GOT3 (cell line): ENCODE results near the gene SH3TC1.

ENCODE experiments used
- DNase-seq: peaks from one replicate; lab custom pipeline; 2025; ENCODE audit warnings: mixed read lengths; lab: John Stamatoyannopoulos, UW

SH3TC1 gene

DNA sequence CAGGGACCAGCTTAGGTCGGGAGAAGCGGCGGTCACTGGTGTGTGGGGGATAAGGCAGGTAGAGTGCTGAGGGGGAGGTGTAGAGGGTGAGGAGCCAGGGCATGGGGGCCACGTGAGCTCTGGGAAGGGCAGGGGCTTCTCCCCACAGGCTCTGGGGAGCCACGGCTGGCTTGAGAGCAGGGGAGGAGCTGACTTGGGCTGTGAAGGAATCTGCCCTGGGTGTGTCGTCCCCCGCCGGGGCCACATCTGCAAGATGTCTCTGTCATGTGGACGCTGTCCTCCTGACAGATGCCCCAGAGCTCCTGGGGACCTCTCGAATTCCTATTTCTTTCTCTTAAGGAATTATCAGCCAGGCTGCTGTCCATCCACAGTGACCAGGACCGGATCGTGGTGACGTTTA is 15.0 kb downstream of the SH3TC1 start:
- DNase-seq = no peak

DNA sequence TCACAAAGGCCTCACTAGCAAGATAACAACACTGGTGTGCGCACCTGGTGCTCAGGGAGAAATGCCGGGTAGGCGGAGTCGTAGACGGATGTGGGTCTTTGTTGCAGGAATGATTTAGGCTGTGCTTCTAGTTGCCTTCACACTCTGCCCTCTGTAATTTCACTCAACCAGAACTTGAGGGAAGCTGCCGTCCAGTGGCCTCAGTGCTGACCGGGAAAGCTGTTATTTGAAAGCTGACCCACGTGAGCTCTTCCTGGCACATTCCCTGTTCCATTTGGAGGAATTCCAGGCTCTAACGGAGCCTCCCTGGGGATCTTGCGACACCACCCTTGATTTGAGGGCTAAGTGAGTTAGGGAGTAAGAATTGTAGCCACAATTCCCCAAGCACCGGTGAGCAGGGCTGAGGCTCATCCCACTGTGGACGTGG is 15.9 kb downstream of the SH3TC1 start:
- no peak for DNase-seq

DNA sequence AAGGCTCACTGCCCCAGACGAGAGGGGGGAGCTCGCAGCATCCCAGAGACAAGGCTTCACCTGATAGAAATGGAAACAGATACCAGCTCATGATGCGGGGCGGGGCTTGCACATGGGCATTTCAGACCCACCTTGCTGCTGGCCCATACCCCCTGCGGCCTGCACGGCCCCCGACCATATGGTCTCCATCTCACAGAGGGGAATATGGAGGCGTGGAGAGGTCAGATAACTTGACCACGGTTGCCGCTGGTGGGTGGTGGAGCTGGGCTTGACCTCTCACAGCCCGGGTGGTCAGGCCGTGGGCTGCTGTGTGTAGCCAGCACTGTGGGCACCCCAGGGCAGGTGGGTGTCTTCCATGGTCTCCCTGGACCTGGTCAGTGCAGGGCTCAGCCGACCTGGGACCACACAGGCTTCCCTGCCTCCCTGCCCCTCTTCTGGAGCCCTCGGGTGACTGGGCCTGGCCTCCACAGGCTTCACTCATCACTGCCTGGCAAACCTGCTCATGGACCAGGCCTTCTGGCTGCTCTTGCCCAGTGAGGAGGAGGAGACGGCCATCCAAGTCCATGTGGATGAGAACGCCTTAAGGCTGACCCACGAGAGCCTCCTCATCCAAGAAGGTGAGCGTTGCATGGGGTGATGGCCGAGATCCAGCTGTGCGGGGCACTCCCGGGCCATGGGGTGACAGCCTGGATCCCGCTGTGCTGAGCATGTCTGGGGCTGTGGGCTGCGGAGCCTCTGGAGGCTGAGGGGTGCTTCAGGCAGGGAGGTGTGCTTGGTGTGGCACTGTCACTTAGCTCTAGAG is 16.8 kb downstream of the SH3TC1 start:
- DNase-seq = no peak

DNA sequence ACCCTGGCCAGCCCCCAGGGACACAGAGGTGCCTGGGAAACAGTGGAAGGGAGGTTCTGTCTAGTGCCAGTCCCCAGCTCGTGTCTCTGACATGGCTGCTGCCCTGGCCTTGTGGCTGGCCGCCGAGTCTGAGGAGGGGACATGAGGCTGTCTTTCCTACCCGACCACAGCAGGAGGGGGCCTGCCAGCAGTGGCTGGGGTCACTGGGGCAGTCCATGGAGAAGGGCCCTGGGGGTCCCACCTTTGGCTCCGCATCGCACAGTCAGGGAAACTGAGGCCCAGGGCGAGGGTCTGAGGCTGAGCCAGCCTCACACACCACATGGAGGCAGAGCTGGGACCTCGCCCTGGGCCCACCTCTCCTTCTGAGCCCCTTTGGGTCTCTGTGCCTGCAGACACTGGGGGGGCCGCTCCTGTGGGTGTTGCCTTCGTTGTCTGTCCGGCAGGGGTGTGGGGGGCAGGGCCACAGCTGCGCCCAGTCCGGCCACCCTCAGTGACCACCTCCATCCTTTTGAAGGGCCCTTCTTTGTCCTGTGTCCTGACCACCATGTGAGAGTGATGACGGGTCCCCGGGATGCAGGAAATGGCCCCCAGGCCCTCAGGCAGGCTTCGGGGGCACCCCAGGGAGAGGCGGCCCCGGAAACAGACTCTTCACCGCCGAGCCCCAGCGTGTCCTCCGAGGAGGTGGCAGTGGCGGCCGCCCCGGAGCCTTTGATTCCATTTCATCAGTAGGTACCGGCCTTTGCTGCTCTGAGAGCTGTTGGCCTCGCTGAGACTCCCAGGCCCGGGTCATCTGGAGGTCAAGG is 17.6 kb downstream of the SH3TC1 start:
- DNase-seq = no peak

DNA sequence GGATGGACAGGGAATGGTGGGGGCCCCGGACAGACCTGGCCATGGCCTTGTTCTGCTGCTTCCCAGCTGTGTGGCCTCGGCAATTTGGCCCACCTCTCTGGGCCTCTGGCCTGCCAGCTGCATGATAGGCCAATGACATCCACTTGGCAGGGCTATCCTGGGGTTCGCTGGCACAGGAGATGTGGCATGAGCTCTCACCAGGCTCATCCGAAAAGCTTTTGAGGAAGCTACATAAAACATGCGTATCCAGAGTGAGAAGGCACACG is 18.1 kb downstream of the SH3TC1 start:
- no peak for DNase-seq

DNA sequence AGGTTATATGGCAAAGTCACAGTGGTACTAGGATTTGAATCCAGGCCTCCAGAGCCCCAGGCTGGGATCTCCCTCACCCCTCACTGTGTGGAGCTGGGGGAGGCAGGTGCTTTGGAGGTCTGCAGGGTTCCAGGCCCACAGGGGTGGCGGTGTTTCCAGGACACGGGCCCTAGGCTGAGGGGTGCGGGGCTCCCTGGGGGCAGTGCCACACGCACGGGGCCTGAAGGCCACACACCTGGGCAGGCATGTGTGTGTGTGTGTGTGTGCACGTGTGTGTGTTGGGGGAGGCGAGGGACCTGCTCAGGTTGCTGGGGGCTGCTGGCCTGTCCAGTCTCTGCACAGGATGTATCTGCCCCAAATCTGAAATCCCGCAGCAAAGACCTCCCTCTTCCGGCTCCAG is 18.8 kb downstream of the SH3TC1 start:
- no peak for DNase-seq

DNA sequence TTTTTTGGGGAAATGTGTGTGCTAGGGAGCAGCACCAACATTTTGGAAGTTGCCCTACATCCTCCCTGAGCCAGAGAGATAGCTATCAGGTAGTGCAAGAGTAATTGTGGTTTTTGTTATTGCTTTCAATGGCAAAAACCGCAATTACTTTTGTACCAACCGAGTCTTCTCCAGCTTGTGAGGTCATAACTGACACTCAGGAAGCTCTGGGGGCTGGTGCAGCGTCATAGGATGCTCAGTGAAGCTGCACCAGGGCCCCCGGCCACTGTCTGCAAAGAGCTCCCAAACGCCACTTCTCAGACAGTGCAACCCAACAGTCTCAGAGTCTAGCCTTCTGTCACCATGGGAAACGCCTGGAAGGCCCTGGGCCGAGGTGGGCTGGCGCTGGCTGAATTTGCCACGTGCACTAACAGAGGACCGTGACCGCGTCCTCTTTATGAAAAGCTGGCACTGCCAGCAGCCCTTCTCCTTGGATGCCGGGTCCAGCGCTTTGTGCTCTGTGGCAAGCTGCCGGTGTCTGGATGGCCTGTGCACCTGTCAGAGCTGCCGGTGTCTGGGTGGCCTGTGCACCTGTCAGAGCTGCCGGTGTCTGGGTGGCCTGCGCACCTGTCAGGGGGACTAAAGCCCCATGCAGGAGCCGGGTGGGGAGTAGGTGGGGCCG is 19.4 kb downstream of the SH3TC1 start:
- no peak for DNase-seq

DNA sequence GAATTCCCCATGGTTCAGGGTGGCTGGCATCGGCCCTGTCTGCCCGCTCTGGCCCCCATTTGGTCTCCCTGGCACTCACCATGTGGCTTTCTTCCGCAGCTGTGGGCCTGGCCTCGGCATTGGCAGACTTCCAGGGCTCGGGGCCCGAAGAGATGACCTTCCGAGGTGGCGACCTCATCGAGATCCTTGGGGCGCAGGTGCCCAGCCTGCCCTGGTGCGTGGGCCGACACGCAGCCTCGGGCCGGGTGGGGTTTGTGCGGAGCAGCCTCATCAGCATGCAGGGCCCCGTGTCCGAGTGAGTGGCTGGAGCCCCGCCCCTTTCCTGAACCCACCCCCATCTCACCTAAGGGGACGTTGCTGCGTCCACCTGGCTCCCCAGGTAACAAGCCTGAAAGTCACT is 20.1 kb downstream of the SH3TC1 start:
- no peak for DNase-seq

DNA sequence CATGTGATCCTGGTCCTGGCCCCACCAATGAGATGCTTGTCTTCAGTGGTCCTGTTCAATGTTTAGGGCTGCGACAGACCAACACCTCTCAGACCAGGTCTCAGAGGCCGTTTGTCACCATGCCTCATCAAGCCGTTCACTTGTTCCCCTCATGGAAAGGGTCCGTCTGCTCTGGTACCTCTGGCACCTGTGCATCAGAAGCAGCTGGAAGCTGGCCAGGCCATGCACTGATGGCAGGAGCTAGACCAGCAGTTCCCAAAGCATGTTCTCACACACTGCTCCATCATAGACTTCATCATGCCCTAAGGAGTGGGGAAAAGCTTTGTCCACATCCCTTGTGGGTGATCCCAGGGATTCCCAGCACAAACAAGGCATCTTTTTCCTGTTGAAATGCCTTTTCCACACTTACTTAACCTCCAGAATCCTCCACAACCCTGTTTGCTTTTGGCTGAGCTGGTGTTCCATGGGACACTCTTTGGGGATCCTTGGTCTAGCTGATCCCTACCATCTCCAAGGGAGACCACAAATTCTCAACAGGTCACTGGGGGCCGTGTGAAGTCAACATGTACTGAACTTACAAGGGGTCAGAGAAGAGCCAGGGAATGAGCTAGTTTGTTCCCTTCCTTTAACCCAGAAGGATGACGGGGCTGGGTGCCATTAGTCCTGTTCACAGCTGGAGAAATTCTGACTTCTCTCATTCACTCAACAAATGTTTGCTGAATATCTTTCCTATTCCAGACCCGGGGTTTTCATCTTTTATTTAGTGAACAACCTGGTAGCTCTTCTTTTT is 21.8 kb downstream of the SH3TC1 start:
- no peak for DNase-seq

DNA sequence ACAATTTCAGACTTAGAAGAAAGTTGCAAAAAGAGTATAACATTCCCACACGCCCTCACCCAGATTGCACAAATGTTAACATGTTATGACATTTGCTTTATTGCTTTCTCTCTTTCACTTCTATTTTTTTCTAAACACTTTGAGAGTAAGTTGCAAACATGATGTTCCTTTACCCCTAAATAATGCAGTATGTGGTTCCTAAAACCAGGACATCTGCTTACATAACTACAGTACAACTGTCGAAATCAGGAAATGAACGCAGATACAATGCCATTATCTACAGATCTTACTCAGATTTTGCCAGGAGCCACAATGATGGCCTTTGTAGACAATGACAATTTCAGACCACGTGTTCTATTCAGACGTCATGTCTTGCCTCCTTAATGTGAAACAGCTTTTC is 22.4 kb downstream of the SH3TC1 start:
- DNase-seq = no peak

DNA sequence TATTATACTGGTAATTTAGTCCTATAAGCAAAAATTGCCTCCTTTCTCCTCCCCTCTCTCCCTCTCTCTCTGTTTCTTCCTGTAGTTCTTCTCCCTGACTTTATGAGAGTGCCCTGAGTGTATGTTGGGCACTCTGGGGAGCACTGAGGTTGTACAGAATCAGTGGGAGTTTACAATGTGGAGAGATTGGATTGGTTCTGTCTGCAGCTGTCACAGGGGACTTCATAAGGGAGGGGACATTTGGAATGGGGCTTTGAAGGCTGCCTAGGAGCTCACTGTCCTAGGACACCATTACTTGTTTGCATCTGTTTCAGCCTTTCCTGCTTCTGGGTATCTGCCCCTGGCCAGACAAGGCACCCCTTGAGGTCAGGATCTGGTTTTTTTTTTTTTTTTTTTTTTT is 22.9 kb downstream of the SH3TC1 start:
- no peak for DNase-seq

DNA sequence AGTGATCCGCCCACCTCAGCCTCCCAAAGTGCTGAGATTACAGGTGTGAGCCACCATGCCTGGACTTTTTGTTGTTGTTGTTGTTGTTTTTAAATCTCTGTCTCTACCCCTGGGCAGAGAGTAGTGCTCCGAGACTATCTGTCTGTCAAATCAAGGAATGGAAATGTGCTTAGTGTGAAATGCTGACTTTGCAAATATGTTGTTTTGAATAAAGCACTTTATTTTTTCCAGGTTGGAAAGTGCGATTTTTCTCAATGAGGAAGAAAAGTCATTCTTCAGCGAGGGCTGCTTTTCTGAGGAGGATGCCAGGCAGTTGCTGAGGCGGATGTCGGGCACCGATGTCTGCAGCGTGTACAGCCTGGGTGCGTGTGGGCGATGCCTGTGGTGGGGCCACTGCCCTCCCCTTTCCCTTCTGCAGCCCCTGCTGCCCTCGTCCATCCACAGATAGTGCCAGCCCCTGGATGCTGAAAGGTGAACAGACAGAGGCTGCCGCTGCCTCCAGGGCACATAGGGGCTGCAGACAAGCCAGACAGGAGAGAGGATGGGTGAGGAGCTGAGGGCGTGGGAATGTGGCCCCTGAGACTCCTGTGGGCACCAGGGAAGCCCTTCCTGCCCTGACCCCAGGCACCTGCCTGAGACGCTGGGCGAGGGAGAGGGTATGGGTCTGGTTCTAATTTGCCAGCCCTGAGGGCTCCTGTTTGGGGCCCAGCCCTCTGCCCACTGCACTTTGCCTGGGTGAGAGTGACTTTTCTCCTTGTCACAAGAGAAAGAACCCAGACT is 23.7 kb downstream of the SH3TC1 start:
- DNase-seq = no peak

DNA sequence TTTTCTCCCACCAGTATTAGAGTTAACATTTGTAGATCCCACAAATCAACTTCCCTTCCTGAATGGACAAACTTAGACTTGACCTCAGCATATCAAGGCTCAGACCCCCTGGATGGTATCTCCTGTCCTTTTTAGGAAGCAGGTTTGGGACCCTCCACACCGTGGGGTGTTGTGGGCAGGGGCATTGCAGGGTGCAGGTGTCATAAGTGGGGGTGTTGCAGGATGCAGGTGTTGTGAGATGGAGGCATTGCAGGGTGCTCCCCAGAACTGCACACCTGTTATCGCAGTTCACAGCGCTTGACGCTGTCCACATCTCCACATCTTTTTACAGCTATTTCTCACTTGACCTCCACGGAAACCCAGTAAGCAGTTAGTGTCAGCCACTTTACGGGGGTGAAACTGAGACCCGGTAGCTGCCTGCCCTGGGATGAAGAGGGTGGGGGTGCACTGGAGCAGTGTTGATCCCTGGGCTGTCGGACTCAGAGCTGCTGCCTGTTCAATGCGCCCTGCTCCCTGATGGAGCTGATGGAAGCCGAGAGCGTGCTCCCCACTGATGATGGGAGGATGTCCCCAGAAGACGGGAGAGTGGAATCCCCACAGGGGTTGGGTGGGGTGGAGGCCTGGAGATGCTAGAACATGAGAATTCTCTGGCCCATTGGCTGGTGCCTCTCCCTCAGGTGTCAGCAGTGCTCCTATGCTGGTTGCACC is 25.3 kb downstream of the SH3TC1 start:
- DNase-seq = no peak

DNA sequence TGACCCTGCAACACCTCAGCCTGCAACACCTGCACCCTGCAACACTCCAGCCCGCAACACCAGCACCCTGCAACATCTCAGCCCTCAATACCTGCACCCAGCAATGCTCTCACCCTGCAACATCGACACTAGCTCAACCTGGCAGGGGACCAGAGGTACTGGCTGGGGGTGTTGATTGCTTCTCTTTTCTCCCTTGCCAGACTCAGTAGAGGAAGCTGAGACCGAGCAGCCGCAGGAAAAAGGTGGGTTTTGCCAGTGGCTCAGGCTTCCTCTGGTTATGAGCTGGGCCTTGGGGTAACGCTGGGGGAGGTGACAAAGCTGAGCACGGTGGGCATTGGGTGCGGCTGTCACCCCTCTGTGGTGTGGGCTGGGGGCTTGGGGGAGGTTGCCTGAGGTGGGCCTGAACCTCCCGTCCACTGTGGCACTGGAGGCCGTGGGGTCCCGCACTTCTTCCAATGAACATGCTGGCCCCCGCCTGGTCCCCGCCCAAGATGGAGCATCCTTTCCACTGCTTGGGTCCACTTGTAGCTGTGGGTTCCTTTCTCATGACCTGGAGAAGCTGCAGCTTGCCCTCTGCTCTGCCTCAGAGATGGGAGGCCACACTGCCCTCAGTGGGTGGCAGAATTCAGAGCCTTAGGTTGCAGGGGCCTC is 26.0 kb downstream of the SH3TC1 start:
- no peak for DNase-seq

DNA sequence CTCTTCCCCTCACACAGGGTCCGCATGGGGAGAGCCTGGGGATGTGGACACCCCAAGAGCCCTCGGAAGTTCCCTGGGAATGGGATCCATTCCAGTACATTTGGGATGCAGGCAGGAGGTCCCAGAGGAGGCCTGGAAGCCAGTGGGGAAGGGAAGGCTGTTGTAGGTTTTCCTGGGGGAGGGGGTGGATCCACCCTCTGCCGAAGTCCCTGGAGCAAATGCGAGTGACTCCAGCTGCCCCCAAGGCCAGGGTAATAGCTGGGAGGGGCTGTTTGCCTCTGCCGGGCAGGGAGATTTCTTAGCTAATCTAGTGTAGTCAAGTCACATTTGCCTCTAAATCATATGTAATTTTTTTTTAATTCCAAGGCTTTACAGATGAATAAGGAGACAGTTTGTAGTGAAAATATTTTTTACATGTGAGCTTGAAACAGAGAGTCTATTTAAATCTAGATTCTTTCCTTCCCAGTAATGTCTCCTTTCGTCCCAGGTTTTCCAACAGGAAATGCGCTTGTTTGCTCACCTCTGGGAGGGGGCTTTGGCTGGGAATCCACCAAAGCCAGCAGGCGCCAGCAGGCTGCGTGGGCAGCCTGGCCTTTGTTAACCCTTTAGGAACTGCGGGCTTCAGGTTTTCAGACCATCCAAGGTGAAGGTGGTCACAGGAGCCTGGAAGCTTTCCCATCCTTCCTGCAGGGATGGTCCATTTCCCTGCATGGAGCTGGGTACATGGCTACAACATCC is 26.8 kb downstream of the SH3TC1 start:
- DNase-seq = no peak

DNA sequence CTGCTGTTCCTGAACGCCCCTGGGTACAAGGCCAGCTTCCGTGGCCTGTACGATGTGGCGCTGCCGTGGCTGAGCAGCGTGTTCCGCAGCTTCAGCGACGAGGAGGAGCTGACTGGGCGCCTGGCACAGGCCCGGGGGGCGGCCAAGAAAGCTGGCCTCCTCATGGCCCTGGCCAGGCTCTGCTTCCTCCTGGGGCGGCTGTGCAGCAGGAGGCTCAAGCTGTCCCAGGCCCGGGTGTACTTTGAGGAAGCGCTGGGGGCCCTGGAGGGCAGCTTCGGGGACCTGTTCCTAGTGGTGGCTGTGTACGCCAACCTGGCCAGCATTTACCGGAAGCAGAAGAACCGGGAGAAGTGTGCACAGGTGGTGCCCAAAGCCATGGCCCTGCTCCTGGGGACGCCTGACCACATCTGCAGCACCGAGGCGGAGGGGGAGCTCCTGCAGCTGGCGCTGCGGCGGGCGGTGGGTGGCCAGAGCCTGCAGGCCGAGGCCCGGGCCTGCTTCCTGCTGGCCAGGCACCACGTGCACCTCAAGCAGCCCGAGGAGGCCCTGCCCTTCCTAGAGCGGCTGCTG is 28.2 kb downstream of the SH3TC1 start:
- DNase-seq = no peak

DNA sequence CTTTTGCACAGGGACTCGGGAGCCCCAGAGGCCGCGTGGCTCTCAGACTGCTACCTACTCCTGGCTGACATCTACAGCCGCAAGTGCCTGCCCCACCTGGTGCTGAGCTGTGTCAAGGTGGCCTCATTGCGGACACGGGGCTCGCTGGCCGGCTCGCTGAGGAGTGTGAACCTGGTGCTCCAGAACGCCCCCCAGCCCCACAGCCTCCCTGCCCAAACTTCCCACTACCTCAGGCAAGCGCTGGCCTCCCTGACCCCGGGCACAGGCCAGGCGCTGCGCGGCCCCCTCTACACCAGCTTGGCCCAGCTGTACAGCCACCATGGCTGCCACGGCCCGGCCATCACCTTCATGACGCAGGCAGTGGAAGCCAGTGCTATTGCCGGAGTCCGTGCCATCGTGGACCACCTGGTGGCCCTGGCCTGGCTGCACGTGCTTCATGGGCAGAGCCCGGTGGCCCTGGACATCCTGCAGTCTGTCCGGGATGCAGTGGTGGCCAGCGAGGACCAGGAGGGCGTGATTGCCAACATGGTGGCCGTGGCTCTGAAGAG is 28.8 kb downstream of the SH3TC1 start:
- no peak for DNase-seq

DNA sequence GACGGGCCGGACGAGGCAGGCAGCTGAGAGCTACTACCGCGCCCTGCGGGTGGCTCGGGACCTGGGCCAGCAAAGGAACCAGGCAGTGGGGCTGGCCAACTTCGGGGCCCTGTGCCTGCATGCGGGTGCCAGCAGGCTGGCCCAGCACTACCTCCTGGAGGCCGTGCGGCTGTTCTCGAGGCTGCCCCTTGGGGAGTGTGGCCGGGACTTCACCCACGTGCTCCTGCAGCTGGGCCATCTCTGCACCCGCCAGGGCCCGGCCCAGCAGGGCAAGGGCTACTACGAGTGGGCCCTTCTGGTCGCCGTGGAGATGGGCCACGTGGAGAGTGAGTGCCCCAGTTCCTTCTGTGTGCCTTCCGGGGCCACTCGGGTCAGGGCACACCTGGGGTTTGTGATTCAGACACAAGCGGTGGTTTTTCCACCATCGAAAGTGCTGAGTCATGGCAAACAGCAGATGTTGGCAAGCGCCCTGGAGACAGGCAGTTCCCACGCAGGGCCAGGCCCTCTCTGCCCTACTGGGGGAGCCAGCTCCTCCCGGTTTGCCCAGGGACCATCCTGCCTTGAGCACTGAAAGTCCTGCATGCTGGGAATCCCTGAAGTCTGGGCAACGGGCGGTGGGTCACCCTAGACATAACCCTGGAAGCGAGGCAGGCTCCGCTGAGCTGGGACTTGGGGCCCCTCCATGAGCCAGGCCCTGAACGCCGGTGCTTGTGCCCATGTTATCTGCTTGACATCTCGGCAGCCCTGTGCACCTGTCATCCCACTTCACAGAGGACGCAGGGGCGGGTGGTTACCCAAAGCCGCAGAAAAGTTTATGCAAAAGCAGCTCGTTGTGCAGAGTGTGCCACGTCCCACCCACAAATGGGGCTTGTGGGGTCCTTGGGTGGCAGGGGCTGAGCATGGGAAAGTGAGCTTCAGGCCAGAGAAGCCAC is 29.5 kb downstream of the SH3TC1 start:
- DNase-seq = no peak
